Measurements from ENCODE around the gene DCP1B.

Gene DCP1B

GRCh38 chr12:1934068-1934467, 70.2 kb downstream of the DCP1B start:
- ChIA-PET CTCF (interaction anchor here (1.0 to 1.5 kb wide), 3 partner anchors 139 to 281 kb away, joined by 4 to 5 read pairs (median 4); no protein-coding TSS in a partner anchor), POLR2A (no interaction called here)
- no peak for DNase-seq (ENCODE audit: extremely low spot score)
- TF ChIP-seq CTCF (IDR thresholded peaks at IDR 0.05; ENCODE audit: control extremely low read depth, extremely low read depth, low read depth, missing control alignments), result no peak

- DNase-seq (ENCODE audit: extremely low spot score), result peak; percentile 71
- ChIA-PET CTCF (interaction anchor here (1.0 to 1.6 kb wide), 4 partner anchors 21 to 280 kb away, joined by 3 to 5 read pairs (median 4); no protein-coding TSS in a partner anchor), POLR2A (no interaction called here)
- TF ChIP-seq CTCF (IDR thresholded peaks at IDR 0.05; ENCODE audit: control extremely low read depth, extremely low read depth, low read depth, missing control alignments), result no peak
Observed at GRCh38 chr12:1933342-1934051, 70.8 kb downstream of the DCP1B start.

- TF ChIP-seq CTCF (IDR thresholded peaks at IDR 0.05; ENCODE audit: control extremely low read depth, extremely low read depth, low read depth, missing control alignments), result no peak
- DNase-seq (ENCODE audit: extremely low spot score), result peak; percentile 49
- ChIA-PET CTCF (interaction anchor here (1.6 kb wide), 1 partner anchor 22 kb away, joined by 3 read pairs; no protein-coding TSS in a partner anchor), POLR2A (no interaction called here)
Observed at GRCh38 chr12:1932264-1932777, 71.9 kb downstream of the DCP1B start.

DNA sequence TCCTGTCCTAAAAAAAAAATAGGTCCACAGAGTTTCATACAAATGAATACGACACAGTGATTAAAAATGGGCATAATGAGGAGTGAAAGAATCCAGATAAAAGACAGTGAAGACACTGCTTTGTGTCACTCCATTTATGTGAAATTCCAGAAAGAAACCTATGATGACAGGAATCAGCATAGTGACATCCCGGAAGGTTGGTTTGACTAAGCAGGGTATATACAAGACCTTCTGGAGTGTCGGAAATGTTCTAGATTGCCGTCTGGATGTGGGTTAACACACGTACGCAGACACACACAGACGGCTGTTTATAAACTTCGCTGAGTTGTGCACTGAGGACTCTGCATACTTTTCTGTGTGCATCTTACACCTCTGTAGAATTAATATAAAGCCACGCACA, 72.6 kb downstream of the DCP1B start:
- ChIA-PET POLR2A (no interaction called here), CTCF (interaction anchor here (1.2 kb wide), 1 partner anchor 278 kb away, joined by 4 read pairs; no protein-coding TSS in a partner anchor)
- TF ChIP-seq CTCF (IDR thresholded peaks at IDR 0.05; ENCODE audit: control extremely low read depth, extremely low read depth, low read depth, missing control alignments), result no peak
- DNase-seq (ENCODE audit: extremely low spot score), result no peak

DNA sequence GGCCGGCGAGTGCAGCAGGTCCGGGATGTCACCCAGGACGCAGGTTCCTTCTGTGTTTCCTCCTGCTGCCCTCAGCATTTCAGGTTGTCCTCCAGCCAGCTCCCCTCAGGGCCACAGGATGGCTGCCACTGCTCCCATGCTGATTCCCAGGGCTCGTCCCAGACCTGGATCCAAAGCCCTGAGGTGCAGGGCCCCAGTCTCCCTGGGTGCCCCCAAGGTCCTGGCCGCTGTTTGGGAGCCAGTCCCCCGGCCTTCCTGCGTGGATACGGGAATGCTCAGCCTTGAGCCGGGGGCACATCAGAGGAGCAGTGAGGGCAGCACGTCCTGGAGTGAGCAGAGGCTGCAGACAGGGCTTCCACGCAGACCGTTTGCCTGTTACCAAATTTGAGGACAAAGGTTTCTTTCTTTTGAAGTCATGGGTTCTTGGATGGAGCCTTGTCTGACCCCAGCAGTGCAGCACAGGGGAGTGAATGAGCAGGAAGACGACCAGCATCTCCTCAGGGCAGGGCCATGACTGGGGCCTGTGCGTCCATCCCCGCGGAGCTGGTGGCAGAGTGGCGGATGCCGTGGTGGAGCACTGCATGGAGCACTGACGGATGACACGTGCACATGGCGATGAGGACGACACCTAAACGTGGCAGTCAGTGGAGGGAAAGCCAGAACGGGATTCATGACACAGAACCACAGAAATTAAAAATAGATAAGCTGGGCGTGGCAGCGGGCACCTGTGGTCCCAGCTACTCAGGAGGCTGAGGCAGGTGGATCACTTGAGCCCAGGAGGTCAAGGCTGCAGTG, 73.3 kb downstream of the DCP1B start:
- CTCF ChIA-PET, result interaction anchor here (1.1 to 1.2 kb wide), 3 partner anchors 9 to 279 kb away, joined by 3 to 8 read pairs (median 4); no protein-coding TSS in a partner anchor
- POLR2A ChIA-PET, result no interaction called here
- no peak for DNase-seq (ENCODE audit: extremely low spot score)
- no peak for TF ChIP-seq CTCF (IDR thresholded peaks at IDR 0.05; ENCODE audit: control extremely low read depth, extremely low read depth, low read depth, missing control alignments)

Measured in GM10248 (cell line).